ENCODE measurements around the gene VPS51. TPM values are rescaled to one million over a fixed set of nuclear protein-coding genes. Genes with fewer than 3 reads are reported as not detected.

Gene VPS51
- total and polyA plus RNA-seq, 12 donors, result 28.0 to 269 (median 146) TPM

- 74 to 79% (median 78%) methylated on average over 11 to 13 of the region's 13 CpGs; no CpG with 5 or more reads in 1 of the 4 donors for WGBS, 4 donors
- TF ChIP-seq CTCF (IDR thresholded peaks at IDR 0.05), result no peak
- no peak for TF ChIP-seq POLR2A (IDR thresholded peaks at IDR 0.05)
- no peak for DNase-seq
- Histone ChIP-seq H3K27ac (no peak overlapping the region), H3K27me3 (no peaks in the 10 kb centered on the region), H3K4me3 (no peak overlapping the region), H3K4me1 (replicated peaks in 1 of 2) (no peaks in the 10 kb centered on the region), H3K9me3 (replicated peaks in 1 of 3) (no peaks in the 10 kb centered on the region), H3K36me3 (replicated peaks in 1 of 2) (no peaks in the 10 kb centered on the region)
- intact Hi-C loops (cut with DNase I), result no loop called here
Measured at GRCh38 chr11:65058012-65058411, 38.0 kb upstream of the VPS51 start.

GRCh38 chr11:65058419-65059054 is 37.5 kb upstream of the VPS51 start, which contains the start of gene NAALADL1:
Gene NAALADL1 (minus strand): TSS chr11:65058553. CDS start chr11:65058521, 32 bp downstream.
- no peak within 1 kb of the TSS for H3K4me3 ChIP-seq
- intact Hi-C loops (cut with DNase I), result no loop called here

GRCh38 chr11:65059523-65059922 is 36.5 kb upstream of the VPS51 start:
- intact Hi-C loops (cut with DNase I), result no loop called here
- no peaks in the 10 kb centered on the region for H3K27me3 ChIP-seq
- H3K4me1 ChIP-seq (replicated peaks in 1 of 2), result no peaks in the 10 kb centered on the region
- H3K9me3 ChIP-seq (replicated peaks in 1 of 3), result no peaks in the 10 kb centered on the region
- H3K4me3 ChIP-seq, result no peak overlapping the region
- TF ChIP-seq CTCF (IDR thresholded peaks at IDR 0.05) (no peak), POLR2A (IDR thresholded peaks at IDR 0.05) (no peak)
- H3K27ac ChIP-seq, result no peak overlapping the region
- WGBS, 4 donors, result 65 to 76% (median 69%) methylated on average over 3 of the region's 3 CpGs
- DNase-seq, result no peak
- no peaks in the 10 kb centered on the region for H3K36me3 ChIP-seq (replicated peaks in 1 of 2)

More at GRCh38 chr11:65058419-65059054, 37.5 kb upstream of the VPS51 start, which contains the start of gene NAALADL1:
- TF ChIP-seq POLR2A (IDR thresholded peaks at IDR 0.05), result no peak
- no peak for TF ChIP-seq CTCF (IDR thresholded peaks at IDR 0.05)
- Histone ChIP-seq H3K36me3 (replicated peaks in 1 of 2) (no peaks in the 10 kb centered on the region), H3K27me3 (no peaks in the 10 kb centered on the region), H3K27ac (no peak within 1 kb of the TSS), H3K9me3 (replicated peaks in 1 of 3) (no peaks in the 10 kb centered on the region), H3K4me1 (replicated peaks in 1 of 2) (no peaks in the 10 kb centered on the region)
- DNase-seq, result no peak
- 57 to 81% (median 79%) methylated on average over 1 to 8 of the region's 8 CpGs for WGBS, 4 donors

GRCh38 chr11:65059959-65060824 is 35.8 kb upstream of the VPS51 start:
- no peaks in the 10 kb centered on the region for H3K4me1 ChIP-seq (replicated peaks in 1 of 2)
- 41 to 60% (median 49%) methylated on average over 5 to 10 of the region's 10 CpGs for WGBS, 4 donors
- intact Hi-C loops (cut with DNase I), result no loop called here
- no peak overlapping the region for H3K4me3 ChIP-seq
- TF ChIP-seq POLR2A (IDR thresholded peaks at IDR 0.05), result no peak
- no peak for TF ChIP-seq CTCF (IDR thresholded peaks at IDR 0.05)
- H3K9me3 ChIP-seq (replicated peaks in 1 of 3), result no peaks in the 10 kb centered on the region
- no peak for DNase-seq
- no peaks in the 10 kb centered on the region for H3K27me3 ChIP-seq
- H3K36me3 ChIP-seq (replicated peaks in 1 of 2), result no peaks in the 10 kb centered on the region
- H3K27ac ChIP-seq, result no peak overlapping the region

Data from adrenal gland (tissue), 12 donors.